GM18508 (cell line): ENCODE results near the gene JARID2.

ENCODE experiments used
- ATAC-seq: cut with Tn5 transposase; IDR thresholded peaks from one replicate; pipeline ENCODE4 v1.9.1; 2021; ENCODE audit warnings: moderate number of reproducible peaks; ENCODE audit not compliant: insufficient read depth, unreplicated experiment

The JARID2 gene

GRCh38 chr6:15246666-15247499, 1.0 kb downstream of the JARID2 start:
- no peak for ATAC-seq

DNA sequence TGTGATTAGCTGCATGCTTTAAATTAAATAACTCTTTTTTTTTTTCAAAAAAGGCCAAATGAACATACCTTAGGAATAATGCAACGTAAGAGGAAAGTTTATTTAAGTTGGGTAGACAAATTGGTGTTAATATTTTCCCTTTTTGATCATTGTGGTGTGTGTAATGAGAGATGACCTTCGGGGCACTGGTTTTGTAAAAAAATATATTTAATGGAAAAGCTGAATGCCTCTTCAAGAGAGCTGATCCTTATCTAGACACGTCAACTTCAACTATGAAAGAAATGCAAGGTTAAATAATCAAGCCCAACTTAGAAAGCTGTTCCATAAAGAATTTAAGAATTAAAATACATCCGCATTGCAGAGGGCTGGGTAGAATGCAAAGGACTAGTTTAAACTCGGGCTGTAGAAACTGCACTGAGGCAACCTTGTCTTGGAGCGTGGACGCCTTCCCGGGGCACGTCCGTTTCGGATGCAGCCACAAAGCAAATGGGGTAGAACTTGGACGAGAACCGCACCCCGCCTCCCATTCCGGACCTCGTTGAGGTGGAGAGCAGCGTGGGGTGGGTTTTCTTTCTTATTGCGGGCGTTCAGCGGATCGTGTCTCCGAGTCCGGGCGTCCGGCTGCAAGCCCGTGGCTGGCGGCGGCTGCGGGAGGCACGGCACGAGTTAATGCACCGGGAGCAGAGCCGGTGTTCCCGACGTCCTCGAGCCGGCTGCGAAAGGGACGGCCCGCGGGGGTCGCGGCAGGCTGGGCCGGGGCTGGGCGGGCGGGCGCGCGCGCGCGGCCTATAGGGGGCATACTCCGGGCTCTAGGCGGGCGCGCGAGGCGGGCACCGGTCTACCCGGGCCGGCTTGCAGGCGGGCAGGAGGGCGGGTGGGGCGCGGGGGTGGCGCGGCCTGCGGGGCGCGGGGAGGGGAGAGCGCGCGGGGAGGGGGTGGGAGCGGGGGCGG, 1.9 kb downstream of the JARID2 start:
- no peak for ATAC-seq

GRCh38 chr6:15248451-15249370, 2.8 kb downstream of the JARID2 start:
- no peak for ATAC-seq

DNA sequence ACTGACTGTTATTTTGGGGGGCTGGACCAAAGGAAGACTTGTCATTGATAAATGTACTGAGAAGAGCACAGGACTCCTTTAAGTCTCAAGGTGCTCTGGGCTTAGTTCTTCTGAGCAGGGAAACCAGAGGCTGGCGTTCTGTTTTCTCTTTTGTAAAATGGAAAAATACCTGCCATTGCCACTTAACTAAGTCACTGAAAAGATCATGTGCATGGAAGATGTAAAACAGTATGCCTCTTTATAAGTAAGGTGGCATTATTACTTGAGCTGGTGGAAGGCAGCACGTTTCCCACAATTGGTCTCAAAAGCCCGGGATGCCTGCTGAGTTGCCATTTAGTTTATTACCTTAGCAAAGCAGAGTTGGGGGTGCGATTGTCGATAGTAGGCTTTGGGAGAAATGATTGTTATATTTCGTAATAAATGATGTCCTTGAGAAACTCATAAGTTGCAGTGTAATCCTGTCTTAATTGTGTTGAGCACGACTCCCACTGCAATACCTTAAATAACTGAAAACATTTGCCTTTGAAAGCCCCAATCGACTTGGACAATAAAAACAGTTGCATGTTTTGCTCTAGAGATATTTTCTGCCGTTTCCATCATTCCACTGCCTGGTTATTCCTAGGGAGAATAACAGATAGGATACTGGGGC, 3.6 kb downstream of the JARID2 start:
- no peak for ATAC-seq

GRCh38 chr6:15250187-15251168, 4.6 kb downstream of the JARID2 start:
- ATAC-seq = no peak

- ATAC-seq = no peak
Measured at GRCh38 chr6:15252195-15252594, 6.3 kb downstream of the JARID2 start.

DNA sequence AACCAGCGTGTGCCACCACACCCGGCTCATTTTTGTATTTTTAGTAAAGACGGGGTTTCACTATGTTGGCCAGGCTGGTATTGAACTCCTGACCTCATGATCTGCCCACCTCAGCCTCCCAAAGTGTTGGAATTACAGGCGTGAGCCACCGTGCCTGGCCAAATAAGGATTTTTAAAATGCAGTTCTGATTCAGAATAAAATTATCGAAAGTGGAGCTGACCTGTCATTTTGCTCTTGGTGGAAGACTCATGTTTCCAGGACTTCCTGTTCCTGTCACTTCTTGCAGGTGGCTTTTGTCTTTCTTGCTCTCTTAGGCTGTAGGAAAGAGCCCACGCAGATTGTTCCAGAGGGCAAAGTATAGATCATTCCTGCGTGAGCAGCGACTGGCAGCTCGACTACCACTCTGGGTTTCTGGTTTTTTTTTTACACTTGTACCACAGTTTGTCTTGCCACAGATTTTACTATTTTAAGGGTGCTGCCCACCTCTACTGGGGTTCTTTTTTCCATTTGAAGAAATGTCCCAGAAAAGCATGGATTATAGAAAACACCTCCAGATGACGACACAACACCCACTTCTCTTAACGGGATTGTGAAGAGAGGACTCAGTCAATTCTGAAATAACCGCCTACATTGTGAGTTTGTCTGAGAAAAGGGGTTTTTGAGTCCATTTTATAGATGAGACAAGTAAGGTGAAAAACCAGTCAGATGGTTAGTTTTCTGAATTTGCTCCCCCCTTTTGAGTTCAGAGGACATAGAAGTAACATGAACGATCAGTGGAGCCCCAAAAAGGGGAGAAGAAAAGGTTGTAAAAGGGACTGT, 7.5 kb downstream of the JARID2 start:
- ATAC-seq = no peak

DNA sequence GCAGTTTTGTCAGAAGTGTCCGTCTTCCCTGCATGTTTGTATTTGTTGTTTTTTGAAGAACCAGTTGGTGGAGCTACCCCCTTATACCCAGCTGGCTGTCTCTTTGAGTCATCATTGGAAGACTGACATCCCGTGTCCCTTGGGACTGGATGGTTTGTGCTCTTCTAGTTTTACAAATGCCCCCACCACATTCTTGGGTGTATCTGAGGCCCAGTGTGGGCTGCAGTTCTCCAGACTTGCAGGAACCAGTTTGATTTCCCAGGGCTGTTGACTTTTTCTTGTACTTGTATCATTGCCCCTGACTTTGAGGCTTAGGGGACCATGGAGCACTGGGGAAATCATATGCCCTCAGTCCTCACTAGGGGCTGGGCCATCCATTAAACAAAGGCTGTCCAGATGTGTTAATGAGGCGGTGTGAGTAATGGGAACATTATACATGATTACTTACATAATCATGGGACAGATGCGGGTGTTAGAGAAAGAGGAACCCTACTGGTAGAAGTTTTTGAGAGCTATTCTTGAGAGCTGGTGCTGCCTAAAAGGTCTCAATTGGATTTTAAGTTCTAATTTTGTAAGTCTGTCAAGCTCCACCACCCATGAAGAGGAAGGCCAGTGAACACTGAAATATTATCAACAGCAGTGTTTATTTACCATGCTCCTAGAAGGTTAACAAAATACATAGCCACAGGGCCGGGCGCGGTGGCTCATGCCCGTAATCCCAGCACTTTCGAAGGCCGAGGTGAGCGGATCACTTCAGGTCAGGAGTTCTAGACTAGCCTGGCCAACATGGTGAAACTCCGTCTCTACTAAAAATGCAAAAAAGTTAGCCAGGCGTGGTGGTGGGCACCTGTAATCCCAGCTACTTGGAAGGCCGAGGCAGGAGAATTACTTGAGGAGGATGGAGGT, 8.5 kb downstream of the JARID2 start:
- no peak for ATAC-seq

GRCh38 chr6:15255481-15255880, 9.6 kb downstream of the JARID2 start:
- peak; percentile 51 for ATAC-seq

DNA sequence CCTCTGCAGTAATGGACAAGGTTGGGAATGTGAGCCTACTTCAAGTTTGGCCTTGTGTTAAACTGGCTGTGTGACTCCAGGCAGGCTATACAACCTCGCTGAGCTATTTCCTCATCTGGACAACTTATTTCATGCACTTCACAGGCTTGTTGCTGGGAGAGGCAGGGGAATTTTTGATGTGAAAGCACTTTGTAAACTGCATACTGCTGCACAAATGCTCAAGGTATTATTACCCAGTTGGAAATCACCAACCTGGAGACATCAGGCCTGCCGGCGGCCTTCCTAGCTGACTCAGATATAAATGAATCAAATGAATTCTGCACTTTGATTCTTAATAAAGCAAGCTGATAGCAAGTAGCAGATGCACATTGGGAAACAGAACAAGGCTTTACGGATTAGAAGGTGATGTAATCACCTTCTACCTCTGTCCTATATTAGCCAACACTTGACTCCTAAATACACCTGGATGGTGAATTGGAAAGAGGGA, 10.1 kb downstream of the JARID2 start:
- ATAC-seq = no peak

- ATAC-seq = no peak
Measured at GRCh38 chr6:15256538-15257271, 10.8 kb downstream of the JARID2 start.

- ATAC-seq = no peak
Measured at GRCh38 chr6:15257357-15258132, 11.7 kb downstream of the JARID2 start.

GRCh38 chr6:15259766-15260098, 13.9 kb downstream of the JARID2 start:
- no peak for ATAC-seq

- ATAC-seq = no peak
Measured at GRCh38 chr6:15260099-15260821, 14.4 kb downstream of the JARID2 start.
